MCF 10A (cell line): ENCODE data around the gene ARF3. TPM values are rescaled to one million over a fixed set of nuclear protein-coding genes. Genes with fewer than 3 reads are reported as not detected.

Experiments used
- BruUV-seq: library from RNA; stranded (reverse); fragments of 400-500 nt; replicated peaks from 2 replicates; lab custom pipeline; 2021; lab: Mats Ljungman, UMichigan
- CTCF ChIA-PET: fragments of 300-600 bp; sonication (Branson Sonifier 250); formaldehyde crosslinking; extraction: SDS; loops from one replicate; lab custom pipeline; 2021; ENCODE audit warnings: antibody characterized with exemption, inconsistent platforms; lab: Yijun Ruan, JAX
- POLR2A ChIA-PET: fragments of 300-600, 350-650 bp; sonication (Branson Sonifier 250); formaldehyde crosslinking; extraction: SDS; loops from one replicate; lab custom pipeline; 2020; ENCODE audit warnings: antibody characterized with exemption, inconsistent platforms; lab: Yijun Ruan, JAX
- DNase-seq: peaks from one replicate; pipeline ENCODE4 v3.0.0-alpha.2; 2018; ENCODE audit not compliant: unreplicated experiment
- H3K27ac Mint-ChIP-seq: one replicate; pipeline ENCODE4 v1.8.0; 2022; ENCODE audit warnings: mild to moderate bottlenecking, low read depth, mixed read lengths; ENCODE audit not compliant: unreplicated experiment
- H3K27me3 Mint-ChIP-seq: one replicate; pipeline ENCODE4 v1.8.0; 2022; ENCODE audit warnings: mixed read lengths; ENCODE audit not compliant: insufficient read depth, unreplicated experiment
- H3K36me3 Mint-ChIP-seq: one replicate; pipeline ENCODE4 v1.8.0; 2022; ENCODE audit warnings: mild to moderate bottlenecking, moderate library complexity, mixed read lengths; ENCODE audit not compliant: insufficient read depth, unreplicated experiment
- H3K4me1 Mint-ChIP-seq: one replicate; pipeline ENCODE4 v1.8.0; 2022; ENCODE audit warnings: mixed read lengths; ENCODE audit not compliant: insufficient read depth, unreplicated experiment
- H3K4me3 Mint-ChIP-seq: one replicate; pipeline ENCODE4 v1.8.0; 2022; ENCODE audit warnings: mild to moderate bottlenecking, moderate library complexity, mixed read lengths; ENCODE audit not compliant: unreplicated experiment
- H3K9me3 Mint-ChIP-seq: one replicate; pipeline ENCODE4 v1.8.0; 2022; ENCODE audit warnings: mixed read lengths; ENCODE audit not compliant: unreplicated experiment
- intact Hi-C: fragments of 100-400 bp; cut with micrococcal nuclease; formaldehyde crosslinking; loops from 2 replicates; pipeline ENCODE4 v1.14.1; 2022
- total RNA-seq: library from RNA; stranded (reverse); gene quantifications from 2 replicates; pipeline ENCODE4 v1.2.3, GENCODE V29; 2022
- TF ChIP-seq, protein P1 (sequence below): fragments of 200-600 bp; IDR thresholded peaks from one replicate; pipeline ENCODE4 v1.8.0; 2022; ENCODE audit warnings: antibody characterized with exemption, mild to moderate bottlenecking; ENCODE audit not compliant: unreplicated experiment

Gene ARF3
- total RNA-seq, 1 experiment from 2014 or later, result 117 TPM

DNA sequence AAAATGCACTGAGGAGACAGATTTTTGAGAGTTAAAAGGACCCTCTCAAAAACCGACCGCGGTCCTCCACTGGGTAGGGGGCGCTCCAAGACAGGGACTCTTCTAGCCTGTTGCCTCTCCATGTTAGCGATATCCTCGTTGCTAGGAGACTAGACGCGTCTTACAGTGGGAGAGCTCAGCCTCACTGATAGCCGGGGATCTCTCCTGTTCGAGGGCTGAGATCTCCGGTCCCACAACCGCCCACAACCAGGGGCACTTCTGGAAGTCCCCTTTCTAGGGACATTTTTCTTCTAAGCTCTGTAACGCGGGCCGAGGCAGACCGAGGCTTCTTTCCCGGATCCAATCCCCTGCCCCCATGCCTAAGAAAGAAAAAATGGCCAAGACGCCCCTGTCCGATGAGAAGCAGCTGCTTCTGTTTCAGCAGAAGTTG, 53.3 kb downstream of the ARF3 start:
- BruUV-seq, result no TSS peak
- no peak overlapping the region for H3K27ac Mint-ChIP-seq
- peaks cover 1% of the 10 kb centered on the region for H3K36me3 Mint-ChIP-seq
- CTCF ChIA-PET, result interaction anchor here (0.5 to 3.2 kb wide), 6 partner anchors 14 to 665 kb away, joined by 3 to 19 read pairs (median 4); no protein-coding TSS in a partner anchor
- H3K27me3 Mint-ChIP-seq, result no peaks in the 10 kb centered on the region
- DNase-seq, result peak; percentile 59
- TF ChIP-seq, protein P1, sequence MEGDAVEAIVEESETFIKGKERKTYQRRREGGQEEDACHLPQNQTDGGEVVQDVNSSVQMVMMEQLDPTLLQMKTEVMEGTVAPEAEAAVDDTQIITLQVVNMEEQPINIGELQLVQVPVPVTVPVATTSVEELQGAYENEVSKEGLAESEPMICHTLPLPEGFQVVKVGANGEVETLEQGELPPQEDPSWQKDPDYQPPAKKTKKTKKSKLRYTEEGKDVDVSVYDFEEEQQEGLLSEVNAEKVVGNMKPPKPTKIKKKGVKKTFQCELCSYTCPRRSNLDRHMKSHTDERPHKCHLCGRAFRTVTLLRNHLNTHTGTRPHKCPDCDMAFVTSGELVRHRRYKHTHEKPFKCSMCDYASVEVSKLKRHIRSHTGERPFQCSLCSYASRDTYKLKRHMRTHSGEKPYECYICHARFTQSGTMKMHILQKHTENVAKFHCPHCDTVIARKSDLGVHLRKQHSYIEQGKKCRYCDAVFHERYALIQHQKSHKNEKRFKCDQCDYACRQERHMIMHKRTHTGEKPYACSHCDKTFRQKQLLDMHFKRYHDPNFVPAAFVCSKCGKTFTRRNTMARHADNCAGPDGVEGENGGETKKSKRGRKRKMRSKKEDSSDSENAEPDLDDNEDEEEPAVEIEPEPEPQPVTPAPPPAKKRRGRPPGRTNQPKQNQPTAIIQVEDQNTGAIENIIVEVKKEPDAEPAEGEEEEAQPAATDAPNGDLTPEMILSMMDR, result peak; percentile 23
- H3K4me3 Mint-ChIP-seq, result peak overlapping the region; percentile 61
- H3K4me1 Mint-ChIP-seq, result no peaks in the 10 kb centered on the region
- POLR2A ChIA-PET, result no interaction called here
- no peaks in the 10 kb centered on the region for H3K9me3 Mint-ChIP-seq
- intact Hi-C loops, result no loop called here

GRCh38 chr12:48903363-48903981, 53.8 kb downstream of the ARF3 start:
- intact Hi-C loops, result no loop called here
- Mint-ChIP-seq H3K4me3 (peak overlapping the region; percentile 61), H3K27me3 (peaks cover 5% of the 10 kb centered on the region), H3K36me3 (no peaks in the 10 kb centered on the region), H3K9me3 (no peaks in the 10 kb centered on the region), H3K27ac (no peak overlapping the region), H3K4me1 (no peaks in the 10 kb centered on the region)
- no peak for DNase-seq
- TF ChIP-seq, protein P1, result no peak
- BruUV-seq, result no TSS peak
- ChIA-PET POLR2A (no interaction called here), CTCF (interaction anchor here (0.5 to 3.2 kb wide), 10 partner anchors 9 to 578 kb away, joined by 3 to 20 read pairs (median 4); partner anchors contain the start of gene DDX23)

GRCh38 chr12:48901278-48901677, 56.0 kb downstream of the ARF3 start:
- no peak for DNase-seq
- ChIA-PET POLR2A (no interaction called here), CTCF (interaction anchor here (0.6 to 3.1 kb wide), 5 partner anchors 11 to 214 kb away, joined by 3 to 21 read pairs (median 6); partner anchors contain the start of gene DDX23)
- H3K27ac Mint-ChIP-seq, result no peak overlapping the region
- no peaks in the 10 kb centered on the region for H3K36me3 Mint-ChIP-seq
- no peak overlapping the region for H3K4me3 Mint-ChIP-seq
- no peaks in the 10 kb centered on the region for H3K9me3 Mint-ChIP-seq
- BruUV-seq, result no TSS peak
- TF ChIP-seq, protein P1, result no peak
- H3K4me1 Mint-ChIP-seq, result no peaks in the 10 kb centered on the region
- intact Hi-C loops, result no loop called here
- H3K27me3 Mint-ChIP-seq, result peaks cover 10% of the 10 kb centered on the region

DNA sequence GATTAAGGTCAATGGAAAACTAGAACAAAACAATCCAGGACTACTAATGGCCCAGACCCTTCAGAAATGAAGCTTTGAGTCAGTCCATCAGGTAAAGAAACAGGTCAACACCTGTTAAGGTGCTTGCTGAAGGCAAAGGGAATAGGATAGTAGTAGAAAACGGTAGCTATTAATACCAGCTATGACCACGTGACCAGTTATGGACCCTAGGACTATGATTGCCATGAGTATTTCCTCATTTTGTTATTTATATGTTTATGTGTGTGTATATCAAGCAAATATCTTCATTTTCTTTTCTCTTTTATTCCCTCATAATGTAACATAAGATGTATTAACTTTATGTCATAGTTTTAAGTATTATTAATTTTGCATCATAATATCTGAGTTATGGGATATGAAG, 57.6 kb downstream of the ARF3 start:
- CTCF ChIA-PET, result interaction anchor here (0.8 to 3.1 kb wide), 4 partner anchors 9 to 88 kb away, joined by 4 to 21 read pairs (median 8); no protein-coding TSS in a partner anchor
- peaks cover 10% of the 10 kb centered on the region for H3K27me3 Mint-ChIP-seq
- no peaks in the 10 kb centered on the region for H3K9me3 Mint-ChIP-seq
- POLR2A ChIA-PET, result no interaction called here
- TF ChIP-seq, protein P1, result no peak
- BruUV-seq, result no TSS peak
- intact Hi-C loops, result loop anchor here (10.0 kb wide), 1 partner anchor 95 kb away; the partner anchor contains the start of gene DDN
- no peaks in the 10 kb centered on the region for H3K4me1 Mint-ChIP-seq
- no peak overlapping the region for H3K27ac Mint-ChIP-seq
- DNase-seq, result no peak
- H3K4me3 Mint-ChIP-seq, result no peak overlapping the region
- no peaks in the 10 kb centered on the region for H3K36me3 Mint-ChIP-seq
